Rectal smooth muscle tissue (tissue), 1 donor: ENCODE results near the gene KCNC3.
A peak's percentile ranks its signal among the peaks of the same experiment; 100 is the strongest.

Experiments used
- H3K27ac ChIP-seq: one replicate; pipeline ENCODE4 v1.7.0; 2013; ENCODE audit warnings: low read depth, low read length, inconsistent platforms
- H3K27me3 ChIP-seq: one replicate; pipeline ENCODE4 v1.7.0; 2013; ENCODE audit warnings: low read length; ENCODE audit not compliant: control insufficient read depth, insufficient read depth
- H3K36me3 ChIP-seq: one replicate; pipeline ENCODE4 v1.7.0; 2013; ENCODE audit warnings: low read length; ENCODE audit not compliant: control insufficient read depth, insufficient read depth
- H3K4me1 ChIP-seq: one replicate; pipeline ENCODE4 v1.7.0; 2013; ENCODE audit warnings: low read length; ENCODE audit not compliant: control insufficient read depth, insufficient read depth
- H3K4me3 ChIP-seq: one replicate; pipeline ENCODE4 v1.7.0; 2013; ENCODE audit warnings: low read length
- H3K9ac ChIP-seq: one replicate; pipeline ENCODE4 v1.7.0; 2013; ENCODE audit warnings: low read length

Gene KCNC3

GRCh38 chr19:50328873-50329145, 368 bp downstream of the KCNC3 start:
- Histone ChIP-seq H3K9ac (no peak overlapping the region), H3K27ac (no peak overlapping the region), H3K4me3 (no peak overlapping the region), H3K4me1 (no peaks in the 10 kb centered on the region), H3K36me3 (no peaks in the 10 kb centered on the region), H3K27me3 (peaks cover 34% of the 10 kb centered on the region)

GRCh38 chr19:50328224-50328872, 829 bp downstream of the KCNC3 start:
- Histone ChIP-seq H3K27me3 (peaks cover 34% of the 10 kb centered on the region), H3K27ac (no peak overlapping the region)

GRCh38 chr19:50327461-50328223, 1.5 kb downstream of the KCNC3 start:
- Histone ChIP-seq H3K36me3 (no peaks in the 10 kb centered on the region), H3K27ac (no peak overlapping the region), H3K4me3 (no peak overlapping the region), H3K27me3 (peaks cover 34% of the 10 kb centered on the region), H3K4me1 (no peaks in the 10 kb centered on the region), H3K9ac (no peak overlapping the region)

More at GRCh38 chr19:50328224-50328872, 829 bp downstream of the KCNC3 start:
- Histone ChIP-seq H3K36me3 (no peaks in the 10 kb centered on the region), H3K4me1 (no peaks in the 10 kb centered on the region), H3K9ac (no peak overlapping the region), H3K4me3 (peak overlapping the region; percentile 9)

GRCh38 chr19:50327013-50327412, 2.2 kb downstream of the KCNC3 start:
- Histone ChIP-seq H3K4me1 (no peaks in the 10 kb centered on the region), H3K4me3 (no peak overlapping the region), H3K27me3 (peaks cover 34% of the 10 kb centered on the region)

GRCh38 chr19:50326101-50326664, 3.0 kb downstream of the KCNC3 start:
- Histone ChIP-seq H3K27me3 (peaks cover 29% of the 10 kb centered on the region), H3K4me1 (no peaks in the 10 kb centered on the region), H3K4me3 (peak overlapping the region; percentile 27), H3K36me3 (no peaks in the 10 kb centered on the region), H3K9ac (no peak overlapping the region), H3K27ac (no peak overlapping the region)

More at GRCh38 chr19:50327013-50327412, 2.2 kb downstream of the KCNC3 start:
- Histone ChIP-seq H3K36me3 (no peaks in the 10 kb centered on the region), H3K27ac (no peak overlapping the region), H3K9ac (no peak overlapping the region)

- H3K9ac ChIP-seq: no peak overlapping the region
- peaks cover 27% of the 10 kb centered on the region for H3K27me3 ChIP-seq
These were observed 3.7 kb downstream of the KCNC3 start for GRCh38 chr19:50325310-50326100.

GRCh38 chr19:50324331-50324730, 4.8 kb downstream of the KCNC3 start:
- Histone ChIP-seq H3K4me1 (no peaks in the 10 kb centered on the region), H3K9ac (no peak overlapping the region), H3K36me3 (no peaks in the 10 kb centered on the region), H3K4me3 (no peak overlapping the region), H3K27ac (no peak overlapping the region), H3K27me3 (peaks cover 23% of the 10 kb centered on the region)

More at GRCh38 chr19:50325310-50326100, 3.7 kb downstream of the KCNC3 start:
- Histone ChIP-seq H3K36me3 (no peaks in the 10 kb centered on the region), H3K27ac (no peak overlapping the region), H3K4me3 (peak overlapping the region; percentile 27), H3K4me1 (no peaks in the 10 kb centered on the region)

- Histone ChIP-seq H3K27ac (no peak overlapping the region), H3K4me3 (no peak overlapping the region), H3K27me3 (peaks cover 23% of the 10 kb centered on the region), H3K9ac (no peak overlapping the region), H3K36me3 (no peaks in the 10 kb centered on the region), H3K4me1 (no peaks in the 10 kb centered on the region)
These were observed 5.4 kb downstream of the KCNC3 start for GRCh38 chr19:50323782-50324133.

GRCh38 chr19:50322931-50323781, 6.0 kb downstream of the KCNC3 start:
- H3K27me3 ChIP-seq: peaks cover 20% of the 10 kb centered on the region
- no peak overlapping the region for H3K27ac ChIP-seq

GRCh38 chr19:50322234-50322633, 6.9 kb downstream of the KCNC3 start:
- Histone ChIP-seq H3K4me1 (no peaks in the 10 kb centered on the region), H3K27ac (no peak overlapping the region), H3K9ac (no peak overlapping the region), H3K4me3 (no peak overlapping the region), H3K36me3 (no peaks in the 10 kb centered on the region), H3K27me3 (peaks cover 15% of the 10 kb centered on the region)

More at GRCh38 chr19:50322931-50323781, 6.0 kb downstream of the KCNC3 start:
- H3K4me3 ChIP-seq: no peak overlapping the region
- H3K36me3 ChIP-seq: no peaks in the 10 kb centered on the region
- H3K4me1 ChIP-seq: no peaks in the 10 kb centered on the region
- H3K9ac ChIP-seq: no peak overlapping the region

GRCh38 chr19:50321831-50322230, 7.3 kb downstream of the KCNC3 start:
- H3K27me3 ChIP-seq: peaks cover 11% of the 10 kb centered on the region
- no peaks in the 10 kb centered on the region for H3K36me3 ChIP-seq
- H3K9ac ChIP-seq: no peak overlapping the region
- H3K4me3 ChIP-seq: no peak overlapping the region
- no peaks in the 10 kb centered on the region for H3K4me1 ChIP-seq
- no peak overlapping the region for H3K27ac ChIP-seq
